ENCODE results near the gene NUTM1. TPM values are rescaled to one million over a fixed set of nuclear protein-coding genes. Genes with fewer than 3 reads are reported as not detected.

Gene NUTM1
- total RNA-seq, 1 experiment from 2014 or later, result 0.26 TPM

- Histone ChIP-seq H2BK15ac (ENCODE audit: low read depth, low read length) (no peak overlapping the region), H3K79me2 (ENCODE audit: insufficient read depth, low read length) (peaks cover 3% of the 10 kb centered on the region; the same call in 1 of the 2 replicates), H3K18ac (ENCODE audit: insufficient read length, low read depth, low read length) (no peak overlapping the region), H3K9me3 (ENCODE audit: control insufficient read depth, low read depth, low read length) (no peaks in the 10 kb centered on the region), H4K5ac (ENCODE audit: insufficient read length, low read depth, low read length) (no peak overlapping the region), H3K4ac (ENCODE audit: low read depth, low read length) (no peak overlapping the region), H4K91ac (ENCODE audit: insufficient read length, low read depth, low read length) (no peak overlapping the region), H2AFZ (ENCODE audit: low read length) (no peak overlapping the region), H3K4me1 (ENCODE audit: insufficient read depth, low read length) (0 out of 2 replicates have a peak, but pooled peaks cover under 1% of the 10 kb centered on the region), H2BK12ac (ENCODE audit: insufficient read length, low read depth, low read length) (no peak overlapping the region), H3K23ac (ENCODE audit: insufficient read length, low read depth, low read length) (no peak overlapping the region), H3K23me2 (ENCODE audit: insufficient read length, low read depth, low read length, poor library complexity, severe bottlenecking) (no peaks in the 10 kb centered on the region), H3K4me2 (ENCODE audit: insufficient read depth, insufficient read length, low read length) (no peak overlapping the region), H3K56ac (ENCODE audit: insufficient read length, low read depth, low read length) (no peak overlapping the region), H2BK20ac (ENCODE audit: low read depth, low read length, poor library complexity, severe bottlenecking) (no peak overlapping the region), H2BK5ac (ENCODE audit: insufficient read length, low read length) (no peak overlapping the region), H3K9ac (ENCODE audit: extremely low read depth, insufficient read length, low read length) (no peak overlapping the region), H3K14ac (ENCODE audit: insufficient read depth, low read length) (no peak overlapping the region), H2BK120ac (ENCODE audit: low read depth, low read length, poor library complexity, severe bottlenecking) (no peak overlapping the region), H3K27me3 (ENCODE audit: insufficient read depth, low read length) (no peaks in the 10 kb centered on the region), H3T11ph (ENCODE audit: low read length) (no peak overlapping the region), H3K27ac (ENCODE audit: insufficient read length, low read depth, low read length) (no peak overlapping the region), H4K20me1 (ENCODE audit: control insufficient read depth, insufficient read depth, insufficient read length) (no peaks in the 10 kb centered on the region), H4K8ac (replicated peaks; ENCODE audit: insufficient read length, low read depth, low read length) (no peak overlapping the region), H3K79me1 (ENCODE audit: insufficient read depth, low read depth, low read length, poor library complexity, severe bottlenecking) (peaks cover 5% of the 10 kb centered on the region), H2AK5ac (ENCODE audit: insufficient read length, low read length) (no peak overlapping the region)
- no CpG with 5 or more reads among the region's 1 CpG for WGBS (ENCODE audit: extremely low coverage, insufficient read length, low lambda C conversion rate)
- H3K36me3 Mint-ChIP-seq (ENCODE audit: insufficient read depth in 1 of 3, low read depth in 3 of 3), result peaks cover 35 to 72% (median 72%) of the 10 kb centered on the region in 3 experiments; a peak in 6 of 7 replicates
- H3K27me3 Mint-ChIP-seq (ENCODE audit: low read depth), result no peaks in the 10 kb centered on the region; the same call in 1 of the 2 replicates
- peaks cover 9 to 15% of the 10 kb centered on the region in 2 experiments for H3K4me1 Mint-ChIP-seq
- no peak; the same call in 2 of the 3 replicates for TF ChIP-seq CTCF (conservative IDR thresholded peaks at IDR 0.05)
- H3K4me3 Mint-ChIP-seq, result no peak overlapping the region
- DNase-seq, result no peak
- peak overlapping the region in 2 of 3 experiments; percentile 63 to 72; a peak in 2 of 7 replicates for H3K27ac Mint-ChIP-seq
- H3K9me3 Mint-ChIP-seq, result no peaks in the 10 kb centered on the region
These were observed 17.2 kb downstream of the NUTM1 start for GRCh38 chr15:34360298-34360697.

All from H9 (cell line).